IPS-18a (cell line): ENCODE measurements around the gene C1QTNF4.
A peak's percentile ranks its signal among the peaks of the same experiment; 100 is the strongest.
"Not testable (repeated sequence)": the region's sequence is repeated elsewhere in the genome, so short reads cannot be mapped to it uniquely, and the experiment has no call there.

ENCODE experiments used
- H3K27ac ChIP-seq: one replicate; pipeline ENCODE4 v1.5.1; 2013; ENCODE audit warnings: low read length
- H3K27me3 ChIP-seq: one replicate; pipeline ENCODE4 v1.6.1; 2013; ENCODE audit warnings: mild to moderate bottlenecking, low read length; ENCODE audit not compliant: control insufficient read depth, insufficient read depth
- H3K36me3 ChIP-seq: one replicate; pipeline ENCODE4 v1.6.1; 2013; ENCODE audit warnings: low read depth, low read length; ENCODE audit not compliant: control insufficient read depth
- H3K4me1 ChIP-seq: one replicate; pipeline ENCODE4 v1.6.1; 2013; ENCODE audit warnings: low read depth, low read length; ENCODE audit not compliant: control insufficient read depth
- H3K4me3 ChIP-seq: one replicate; pipeline ENCODE4 v1.5.1; 2013; ENCODE audit warnings: low read length
- H3K9ac ChIP-seq: one replicate; pipeline ENCODE4 v1.6.1; 2013; ENCODE audit warnings: mild to moderate bottlenecking, low read length, moderate library complexity
- H3K9me3 ChIP-seq: one replicate; pipeline ENCODE4 v1.6.1; 2013; ENCODE audit warnings: low read depth, low read length; ENCODE audit not compliant: control insufficient read depth

C1QTNF4 gene

DNA sequence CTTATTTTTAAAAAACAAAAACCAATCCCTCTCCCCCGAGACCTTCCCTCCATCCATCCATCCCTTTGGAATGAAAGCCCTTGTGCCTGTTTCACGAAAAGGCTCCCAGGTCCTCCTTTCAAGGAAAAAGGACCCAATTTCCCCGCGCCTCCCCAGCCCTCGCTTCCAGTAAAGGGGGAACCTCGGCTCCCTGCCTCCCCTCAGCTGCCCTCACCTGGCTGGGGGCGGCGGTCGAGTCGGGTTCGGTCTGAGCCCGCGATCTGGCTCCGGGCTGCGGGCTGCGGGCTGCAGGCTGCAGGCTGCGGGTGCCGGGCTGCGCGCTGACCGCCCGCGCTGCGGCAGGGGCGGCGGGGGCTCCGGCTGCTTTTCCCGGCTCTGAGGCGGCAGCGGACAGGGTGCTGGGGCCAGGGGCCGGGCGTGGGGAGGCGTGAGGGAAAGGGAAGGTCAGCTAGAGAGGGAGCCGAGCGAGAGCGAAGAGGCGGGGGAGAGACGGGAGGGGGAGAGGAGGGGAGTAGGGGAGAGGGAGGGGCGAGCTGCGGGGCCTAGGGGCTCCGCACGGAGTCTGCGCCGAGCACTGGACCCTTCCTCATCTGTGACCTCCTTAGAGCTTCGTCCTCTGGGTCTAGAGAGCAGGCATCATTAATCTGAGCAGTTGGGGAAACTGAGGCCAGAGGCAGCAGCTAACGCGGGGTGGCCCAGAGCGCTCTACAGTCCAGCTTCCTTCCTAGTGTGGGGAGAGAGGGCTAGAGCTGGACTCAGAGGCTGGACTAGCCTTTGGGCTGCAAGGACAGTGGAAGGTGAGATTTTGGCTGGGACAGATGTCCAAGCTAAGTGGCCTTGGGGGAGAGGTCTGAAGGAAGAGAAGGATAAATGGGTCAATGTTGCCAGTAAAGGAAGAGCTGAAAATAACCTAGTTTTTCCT lies at the start of gene C1QTNF4:
C1QTNF4 (minus strand) TSS at position 478 of the 922 bp plus-strand sequence. CDS start 3,601 bp downstream, outside the sequence.
- peaks cover 41% of the 10 kb centered on the region for H3K27me3 ChIP-seq
- H3K4me3 ChIP-seq, result peak within 1 kb of the TSS; percentile 81
- H3K9ac ChIP-seq, result peak within 1 kb of the TSS; percentile 18
- H3K36me3 ChIP-seq, result no peaks in the 10 kb centered on the region
- H3K4me1 ChIP-seq, result peaks cover 3% of the 10 kb centered on the region
- no peak within 1 kb of the TSS for H3K27ac ChIP-seq
- H3K9me3 ChIP-seq, result no peaks in the 10 kb centered on the region

DNA sequence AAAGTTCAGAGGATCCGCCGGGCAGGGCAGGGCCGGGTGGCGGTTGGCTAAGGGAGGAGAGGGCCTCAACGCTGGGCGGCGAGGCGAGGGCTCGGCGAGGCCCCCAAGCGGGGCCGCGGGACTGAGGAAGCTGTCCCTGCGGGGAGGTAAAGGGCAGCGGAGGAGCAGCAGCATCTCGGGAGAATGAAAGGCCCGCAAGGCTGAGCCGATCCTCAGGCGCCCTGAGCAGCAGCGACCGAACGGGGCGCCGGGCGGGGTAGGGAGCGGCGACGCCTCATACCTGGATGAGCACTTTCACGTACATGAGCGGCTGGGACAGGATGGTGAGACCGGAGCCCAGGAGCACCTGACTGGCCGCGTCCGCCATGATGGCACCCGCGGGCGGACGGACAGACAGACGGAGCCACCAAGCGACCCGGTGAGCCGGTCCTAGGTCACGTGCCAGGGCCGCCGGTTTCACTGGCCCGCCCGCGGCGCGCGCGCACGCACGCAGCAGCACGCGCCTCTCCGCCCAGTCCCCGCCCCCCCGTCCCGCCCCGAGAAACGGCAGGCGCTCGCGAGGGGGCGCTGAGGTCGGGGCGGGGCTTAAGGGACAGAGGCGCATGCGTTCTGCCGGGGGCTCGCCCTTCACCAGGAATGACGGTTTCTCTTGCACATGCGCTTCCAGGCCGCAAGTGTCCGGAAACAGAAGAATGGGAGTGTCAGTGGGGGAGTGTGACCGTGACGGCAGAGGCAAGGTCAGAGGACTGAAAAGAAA lies 48.1 kb upstream of the C1QTNF4 start, which contains the start of gene MTCH2:
MTCH2 (minus strand) TSS at position 461 of the 757 bp plus-strand sequence; CDS start at position 367, 94 bp downstream.
- H3K27ac ChIP-seq, result peak within 1 kb of the TSS; percentile 70
- H3K9ac ChIP-seq, result peak within 1 kb of the TSS; percentile 89
- H3K9me3 ChIP-seq, result no peaks in the 10 kb centered on the region
- peaks cover 5% of the 10 kb centered on the region for H3K4me1 ChIP-seq
- H3K4me3 ChIP-seq, result peak within 1 kb of the TSS; percentile 89
- peaks cover 17% of the 10 kb centered on the region for H3K36me3 ChIP-seq
- H3K27me3 ChIP-seq, result no peaks in the 10 kb centered on the region

DNA sequence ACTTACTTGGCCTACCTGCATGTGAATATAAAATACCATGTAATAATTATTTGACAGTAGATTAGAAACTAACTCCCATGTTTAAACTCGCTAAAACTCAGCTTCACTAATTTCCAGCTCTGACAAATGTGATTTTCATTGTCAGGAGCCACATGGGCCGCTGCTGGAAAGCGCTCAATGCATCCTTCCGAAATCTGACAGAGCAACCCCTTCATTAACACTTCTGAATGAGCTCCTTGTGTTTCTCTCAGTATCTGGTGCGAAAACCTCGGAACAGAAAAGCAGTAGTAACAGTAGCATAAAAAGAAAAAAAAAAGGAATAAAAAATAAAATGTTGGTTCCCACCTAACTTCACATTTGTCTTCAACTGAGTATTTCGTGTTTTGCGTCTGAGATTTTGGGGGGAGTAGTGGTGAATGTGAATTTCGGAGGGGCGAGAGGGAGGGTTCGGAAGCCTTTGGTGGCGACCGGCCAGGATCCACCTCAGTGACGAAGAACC lies 47.4 kb upstream of the C1QTNF4 start:
- Histone ChIP-seq H3K27me3 (no peaks in the 10 kb centered on the region), H3K9ac (peak overlapping the region; percentile 89), H3K27ac (peak overlapping the region; percentile 46)

DNA sequence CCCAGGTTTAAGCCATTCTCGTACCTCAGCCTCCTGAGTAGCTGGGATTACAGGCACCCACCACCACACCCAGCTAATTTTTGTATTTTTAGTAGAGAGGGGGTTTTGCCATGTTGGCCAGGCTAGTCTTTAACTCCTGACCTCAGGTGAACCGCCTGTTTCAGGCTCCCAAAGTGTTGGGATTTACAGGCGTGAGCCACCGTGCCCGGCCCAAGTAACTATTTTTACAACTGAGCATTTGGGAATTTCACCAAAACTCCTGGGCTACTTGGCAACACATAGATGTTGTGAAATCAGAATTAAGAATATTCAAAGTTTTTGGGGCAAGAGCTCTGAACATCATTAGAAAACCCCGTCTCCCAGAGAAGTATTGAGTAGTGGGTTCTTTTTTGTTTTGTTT lies 46.3 kb upstream of the C1QTNF4 start:
- not testable (repeated sequence) for H3K9ac ChIP-seq, H3K27me3 ChIP-seq, H3K9me3 ChIP-seq, H3K27ac ChIP-seq, H3K4me1 ChIP-seq, H3K4me3 ChIP-seq
- peaks cover 23% of the 10 kb centered on the region for H3K36me3 ChIP-seq

More for the DNA sequence above, 47.4 kb upstream of the C1QTNF4 start:
- peaks cover 5% of the 10 kb centered on the region for H3K4me1 ChIP-seq
- H3K4me3 ChIP-seq, result peak overlapping the region; percentile 89
- peaks cover 20% of the 10 kb centered on the region for H3K36me3 ChIP-seq
- no peaks in the 10 kb centered on the region for H3K9me3 ChIP-seq

DNA sequence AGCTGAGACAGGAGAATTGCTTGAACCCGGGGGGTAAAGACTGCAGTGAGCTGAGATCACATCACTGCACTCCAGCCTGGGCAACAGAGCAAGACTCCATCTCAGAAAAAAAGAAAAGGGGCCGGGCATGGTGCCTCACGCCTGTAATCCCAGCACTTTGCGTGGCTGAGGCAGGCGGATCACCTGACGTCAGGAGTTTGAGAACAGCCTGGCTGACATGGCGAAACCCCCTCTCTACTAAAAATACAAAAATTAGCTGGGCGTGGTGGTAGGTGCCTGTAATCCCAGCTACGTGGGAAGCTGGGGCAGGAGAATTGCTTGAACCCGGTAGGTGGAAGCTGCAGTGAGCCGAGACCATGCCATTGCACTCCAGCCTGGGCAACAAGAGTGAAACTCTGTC lies 42.1 kb upstream of the C1QTNF4 start:
- not testable (repeated sequence) for H3K27me3 ChIP-seq, H3K4me3 ChIP-seq, H3K27ac ChIP-seq, H3K4me1 ChIP-seq, H3K9ac ChIP-seq, H3K9me3 ChIP-seq
- peaks cover 51% of the 10 kb centered on the region for H3K36me3 ChIP-seq

DNA sequence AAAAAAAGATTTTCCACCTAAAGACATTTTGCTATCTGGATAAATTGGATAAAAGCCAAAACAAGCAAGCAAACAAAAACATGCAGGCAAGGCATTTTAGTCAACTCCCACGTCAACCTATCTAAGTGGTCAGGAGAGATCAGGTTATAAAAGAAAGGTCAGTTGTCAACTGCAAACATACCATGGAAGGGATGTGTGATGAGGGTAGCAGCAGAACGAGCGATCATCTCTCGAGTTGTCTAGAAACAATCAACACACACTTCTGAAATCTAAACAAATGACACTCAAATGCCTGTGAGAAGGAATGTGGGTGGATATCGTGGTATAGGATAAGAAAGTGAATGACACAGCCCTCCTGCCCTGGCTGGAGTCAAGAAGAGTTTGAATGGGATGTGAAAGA lies 37.3 kb upstream of the C1QTNF4 start:
- Histone ChIP-seq H3K36me3 (peaks cover 75% of the 10 kb centered on the region), H3K9ac (no peak overlapping the region), H3K4me1 (no peaks in the 10 kb centered on the region), H3K27ac (no peak overlapping the region), H3K4me3 (no peak overlapping the region), H3K9me3 (no peaks in the 10 kb centered on the region), H3K27me3 (no peaks in the 10 kb centered on the region)

DNA sequence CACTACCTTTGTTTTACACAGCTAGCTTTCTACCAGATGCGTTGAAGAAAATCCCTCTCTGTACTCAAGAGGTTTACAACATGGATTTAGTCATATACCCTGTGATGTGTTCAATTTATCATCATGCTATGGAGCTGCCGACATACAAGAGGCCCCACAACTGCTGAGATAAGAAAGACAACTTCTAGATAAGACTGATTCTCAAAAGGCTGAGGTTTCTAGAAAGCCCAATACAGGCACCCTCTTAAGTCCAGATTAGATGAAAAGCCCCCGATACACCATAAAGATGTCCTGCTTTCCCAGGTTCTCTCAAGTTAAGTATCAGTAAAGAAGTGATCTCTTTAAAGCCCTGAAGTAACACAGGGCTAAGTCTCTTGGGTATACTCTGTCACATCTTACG lies 33.8 kb upstream of the C1QTNF4 start:
- H3K4me1 ChIP-seq, result no peaks in the 10 kb centered on the region
- no peaks in the 10 kb centered on the region for H3K27me3 ChIP-seq
- H3K27ac ChIP-seq, result no peak overlapping the region
- H3K36me3 ChIP-seq, result peaks cover 79% of the 10 kb centered on the region
- H3K9me3 ChIP-seq, result no peaks in the 10 kb centered on the region
- no peak overlapping the region for H3K4me3 ChIP-seq
- no peak overlapping the region for H3K9ac ChIP-seq

DNA sequence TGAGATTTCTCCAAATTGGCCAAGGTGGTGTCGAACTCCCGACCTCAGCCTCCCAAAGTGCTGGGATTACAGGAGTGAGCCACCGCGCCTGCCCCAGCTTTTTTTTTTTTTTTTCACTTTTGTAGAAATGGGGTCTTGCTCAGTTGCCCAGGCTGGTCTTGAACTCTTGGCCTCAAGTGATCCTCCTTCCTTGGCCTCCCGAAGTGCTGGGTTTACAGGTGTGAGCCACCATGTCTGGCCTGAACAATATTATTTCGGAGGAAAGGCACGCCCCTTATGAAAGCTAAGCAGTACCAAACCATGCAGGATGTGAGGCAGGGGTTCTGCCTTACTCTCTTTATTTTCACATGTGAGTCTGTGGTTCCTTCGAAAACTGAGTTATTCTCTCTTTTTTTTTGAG lies 32.0 kb upstream of the C1QTNF4 start:
- no peaks in the 10 kb centered on the region for H3K4me1 ChIP-seq
- no peak overlapping the region for H3K4me3 ChIP-seq
- peaks cover 87% of the 10 kb centered on the region for H3K36me3 ChIP-seq
- H3K9ac ChIP-seq, result no peak overlapping the region
- no peak overlapping the region for H3K27ac ChIP-seq
- no peaks in the 10 kb centered on the region for H3K27me3 ChIP-seq
- no peaks in the 10 kb centered on the region for H3K9me3 ChIP-seq

DNA sequence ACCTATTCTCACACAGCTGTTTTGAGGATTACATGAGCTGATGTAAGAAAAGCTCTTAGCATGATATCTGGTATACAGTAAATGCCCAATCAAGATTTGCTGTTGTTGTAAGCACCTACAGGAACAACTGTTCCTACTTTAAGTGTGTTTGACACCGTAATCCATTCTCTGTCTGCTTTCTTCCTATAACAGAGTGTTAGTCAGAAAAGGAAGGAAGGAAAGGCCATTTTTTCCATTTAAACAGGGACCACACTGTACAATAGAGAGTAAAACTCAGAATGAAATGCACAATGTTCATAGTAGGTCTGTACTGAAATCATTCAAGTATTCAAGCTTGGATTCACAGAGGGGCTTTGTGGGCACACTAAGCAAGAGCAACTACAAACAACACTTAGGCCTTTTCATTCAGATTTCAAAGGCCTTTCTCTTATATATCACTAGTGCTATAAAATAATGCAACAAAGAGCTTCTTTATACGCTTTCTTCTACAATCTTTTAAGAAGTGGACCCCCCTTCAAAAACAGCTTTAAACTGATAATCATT lies 26.7 kb upstream of the C1QTNF4 start:
- H3K36me3 ChIP-seq, result peaks cover 62% of the 10 kb centered on the region
- no peak overlapping the region for H3K9ac ChIP-seq
- no peak overlapping the region for H3K27ac ChIP-seq
- H3K27me3 ChIP-seq, result no peaks in the 10 kb centered on the region
- H3K4me3 ChIP-seq, result no peak overlapping the region
- H3K4me1 ChIP-seq, result no peaks in the 10 kb centered on the region
- H3K9me3 ChIP-seq, result no peaks in the 10 kb centered on the region

DNA sequence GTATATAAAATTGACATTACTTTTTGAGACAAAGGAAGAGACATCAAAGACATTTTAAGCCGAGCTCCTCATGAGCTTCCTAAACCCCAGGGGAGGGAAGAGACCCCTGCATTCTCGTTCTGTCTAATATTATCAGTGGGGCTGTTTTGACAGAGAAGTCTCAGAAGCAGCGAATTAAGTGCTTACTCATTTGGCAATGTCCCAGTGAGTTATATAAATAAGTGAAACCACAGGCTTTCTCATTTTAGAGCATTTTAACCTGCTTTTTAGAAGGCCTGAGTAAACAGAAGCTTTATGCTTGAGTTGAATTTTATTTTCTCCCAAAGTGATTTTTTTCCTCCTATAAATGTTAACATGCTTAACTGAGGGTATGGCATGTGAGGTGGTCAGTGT lies 23.2 kb upstream of the C1QTNF4 start:
- Histone ChIP-seq H3K4me3 (no peak overlapping the region), H3K27ac (no peak overlapping the region), H3K27me3 (no peaks in the 10 kb centered on the region), H3K9me3 (no peaks in the 10 kb centered on the region), H3K36me3 (peaks cover 35% of the 10 kb centered on the region), H3K4me1 (no peaks in the 10 kb centered on the region), H3K9ac (no peak overlapping the region)

DNA sequence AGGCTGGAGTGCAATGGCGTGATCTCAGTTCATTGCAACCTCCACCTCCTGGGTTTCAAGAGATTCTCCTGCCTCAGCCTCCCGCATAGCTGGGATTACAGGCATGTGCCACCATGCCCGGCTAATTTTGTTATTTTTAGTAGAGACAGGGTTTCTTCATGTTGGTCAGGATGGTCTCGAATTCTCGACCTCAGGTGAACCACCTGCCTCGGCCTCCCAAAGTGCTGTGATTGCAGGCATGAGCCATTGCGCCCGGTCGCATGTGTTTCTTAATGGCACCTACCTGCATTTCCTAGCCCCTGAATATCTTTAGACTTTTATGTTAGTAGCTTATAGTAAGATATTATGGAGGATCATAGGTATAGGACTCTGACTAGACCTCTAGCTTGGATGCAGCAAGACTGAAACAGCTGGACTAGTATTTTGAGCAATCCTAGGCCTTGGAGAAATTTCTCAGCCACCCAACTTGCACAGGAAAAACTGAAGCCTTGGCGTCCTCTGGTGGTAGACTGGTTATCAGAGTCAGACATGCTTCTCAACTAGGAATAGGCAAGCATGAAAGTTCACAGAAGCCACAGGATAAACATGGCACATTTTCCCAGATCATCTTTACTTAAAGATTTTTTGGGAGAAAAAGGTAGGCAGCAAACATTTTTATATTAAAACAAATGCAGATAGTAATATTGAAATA lies 22.7 kb upstream of the C1QTNF4 start:
- no peak overlapping the region for H3K27ac ChIP-seq
- H3K4me3 ChIP-seq, result no peak overlapping the region
- no peak overlapping the region for H3K9ac ChIP-seq
- H3K36me3 ChIP-seq, result peaks cover 29% of the 10 kb centered on the region
- H3K27me3 ChIP-seq, result no peaks in the 10 kb centered on the region
- H3K9me3 ChIP-seq, result no peaks in the 10 kb centered on the region
- H3K4me1 ChIP-seq, result no peaks in the 10 kb centered on the region
